Measurements from ENCODE around the gene PTTG1IP.

Gene PTTG1IP

DNA sequence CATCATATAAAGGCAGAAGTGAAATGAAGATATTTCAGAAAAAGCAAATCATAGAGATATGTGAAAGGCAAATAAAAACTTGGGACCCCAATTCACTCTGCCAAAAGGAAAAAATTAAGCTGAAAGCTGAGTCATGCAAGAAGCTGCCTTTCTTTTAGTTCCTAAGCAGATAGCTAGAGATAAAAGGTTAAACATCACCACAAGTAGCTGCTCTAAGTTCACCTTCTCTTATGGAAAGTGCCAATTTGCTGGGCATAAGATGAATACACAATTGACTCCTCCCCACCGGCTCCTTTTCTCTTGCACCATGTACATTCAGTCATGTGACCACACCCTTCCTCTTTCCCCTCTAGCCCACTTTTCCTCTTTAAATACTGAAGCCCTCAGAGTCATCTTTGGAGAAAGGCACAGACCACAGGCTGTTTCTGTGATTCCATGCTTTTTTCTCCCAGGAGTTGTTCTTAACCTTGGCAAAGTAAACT lies 50.3 kb downstream of the PTTG1IP start:
- DNase-seq (ENCODE audit: low read depth): no peak

DNA sequence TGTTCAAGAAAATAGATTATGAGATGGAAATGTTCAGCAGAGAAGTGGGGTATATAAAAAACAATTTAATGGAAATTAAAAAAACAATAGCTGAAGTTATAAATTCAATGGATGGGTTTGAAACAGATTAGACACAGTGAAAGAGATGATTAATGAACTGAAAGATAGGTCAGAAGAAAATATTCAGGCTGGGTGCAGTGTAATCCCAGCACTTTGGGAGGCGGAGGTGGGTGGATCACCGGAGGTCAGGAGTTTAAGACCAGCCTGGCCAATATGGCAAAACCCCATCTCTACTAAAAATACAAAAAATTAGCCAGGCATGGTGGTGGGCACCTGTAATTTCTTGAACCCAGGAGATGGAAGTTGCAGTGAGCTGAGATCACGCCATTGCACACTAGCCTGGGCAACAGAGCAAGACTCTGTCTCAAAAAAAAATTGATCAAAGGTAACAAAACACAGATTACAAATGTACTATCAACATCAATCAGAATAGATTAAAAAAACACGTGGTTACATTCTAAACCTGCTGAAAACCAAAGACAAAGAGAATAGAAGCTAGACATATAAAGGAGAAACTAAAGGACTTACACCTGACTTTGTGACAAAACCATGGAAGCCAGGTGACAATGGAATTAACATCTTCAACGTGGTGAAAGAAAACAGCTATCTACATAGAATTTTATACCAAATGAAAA lies 50.9 kb downstream of the PTTG1IP start:
- DNase-seq (ENCODE audit: low read depth): no peak

DNA sequence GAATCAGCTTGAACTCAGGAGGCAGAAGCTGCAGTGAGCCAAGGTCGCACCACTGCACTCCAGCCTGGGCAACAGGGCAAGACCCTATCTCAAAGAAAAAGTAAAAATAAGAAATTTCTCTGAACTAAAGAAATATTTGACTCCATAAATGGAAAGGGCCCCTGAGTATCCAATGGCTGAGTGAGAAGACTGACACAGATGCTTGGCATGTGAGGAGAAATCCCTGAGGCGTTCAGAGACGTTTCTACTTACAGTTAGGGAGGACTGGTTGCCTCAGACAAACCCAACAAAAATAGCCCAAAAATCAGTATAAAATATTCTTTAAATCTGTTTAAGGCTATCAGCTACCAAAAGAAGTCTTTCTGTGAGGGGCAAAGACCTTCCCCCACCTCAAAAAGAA lies 52.6 kb downstream of the PTTG1IP start:
- DNase-seq (ENCODE audit: low read depth): no peak

DNA sequence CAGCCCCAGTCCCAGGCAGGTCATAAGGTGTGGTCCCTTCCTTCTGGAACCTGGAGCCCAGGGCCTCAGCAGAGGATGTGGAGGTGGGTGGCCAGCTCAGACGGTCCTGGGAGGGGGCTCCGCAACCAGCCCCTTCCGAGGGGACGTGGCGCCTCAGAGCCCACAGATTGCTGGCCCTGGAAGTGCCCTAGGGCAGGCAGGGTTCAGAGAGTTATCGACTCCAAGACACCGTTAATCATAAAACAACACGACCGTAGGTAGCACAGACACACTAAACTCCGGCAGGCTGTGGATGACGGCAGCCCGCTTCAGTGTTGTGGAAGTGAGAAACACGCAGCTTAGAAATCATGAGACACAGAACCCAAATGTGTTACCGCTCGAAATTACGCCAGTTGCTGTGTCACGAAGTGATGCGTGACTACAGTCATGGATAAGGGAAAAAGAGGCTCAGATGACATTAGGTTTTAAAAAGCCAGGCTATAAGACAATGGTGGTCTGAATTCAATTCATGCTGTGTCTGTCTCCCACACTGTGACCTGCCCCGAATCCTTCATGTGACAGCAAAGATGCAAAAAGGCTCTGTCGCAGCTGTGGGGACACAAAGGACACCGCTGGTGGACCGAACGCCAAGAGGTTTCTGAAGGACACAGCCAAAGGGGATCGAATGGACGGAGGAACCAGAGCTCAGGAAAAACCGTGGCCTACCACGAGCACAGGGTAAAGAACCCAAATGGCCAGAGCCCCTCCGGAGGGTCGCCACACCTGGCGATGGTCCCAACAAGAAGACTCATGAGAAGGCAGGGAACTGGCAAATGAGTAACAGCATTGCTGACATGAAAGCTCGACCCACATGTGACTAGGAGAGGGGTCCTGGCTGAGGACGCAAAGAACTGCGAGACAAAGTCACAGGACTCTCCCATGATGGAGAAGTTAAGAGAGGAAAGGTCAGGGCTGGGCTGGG lies 53.9 kb downstream of the PTTG1IP start:
- DNase-seq (ENCODE audit: low read depth): no peak

DNA sequence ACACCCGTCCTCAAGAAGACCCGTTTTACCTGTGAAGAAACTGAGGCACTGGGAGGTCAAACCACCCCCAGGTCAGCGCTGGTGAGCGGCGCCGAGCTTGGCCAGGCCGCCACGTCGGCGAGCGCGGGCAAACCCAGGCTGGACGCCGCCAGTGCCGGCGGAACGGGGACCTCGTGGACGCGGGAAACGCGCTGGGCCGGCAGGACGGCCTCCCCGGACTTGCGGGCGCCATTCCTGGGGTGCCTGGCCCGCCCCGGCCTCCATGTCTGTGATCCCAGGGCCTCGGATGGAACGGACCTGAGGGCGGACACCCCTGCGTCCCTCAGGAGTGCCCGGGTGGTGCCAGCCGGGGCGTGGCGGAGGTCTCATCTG lies 54.9 kb downstream of the PTTG1IP start:
- no peak for DNase-seq (ENCODE audit: low read depth)

DNA sequence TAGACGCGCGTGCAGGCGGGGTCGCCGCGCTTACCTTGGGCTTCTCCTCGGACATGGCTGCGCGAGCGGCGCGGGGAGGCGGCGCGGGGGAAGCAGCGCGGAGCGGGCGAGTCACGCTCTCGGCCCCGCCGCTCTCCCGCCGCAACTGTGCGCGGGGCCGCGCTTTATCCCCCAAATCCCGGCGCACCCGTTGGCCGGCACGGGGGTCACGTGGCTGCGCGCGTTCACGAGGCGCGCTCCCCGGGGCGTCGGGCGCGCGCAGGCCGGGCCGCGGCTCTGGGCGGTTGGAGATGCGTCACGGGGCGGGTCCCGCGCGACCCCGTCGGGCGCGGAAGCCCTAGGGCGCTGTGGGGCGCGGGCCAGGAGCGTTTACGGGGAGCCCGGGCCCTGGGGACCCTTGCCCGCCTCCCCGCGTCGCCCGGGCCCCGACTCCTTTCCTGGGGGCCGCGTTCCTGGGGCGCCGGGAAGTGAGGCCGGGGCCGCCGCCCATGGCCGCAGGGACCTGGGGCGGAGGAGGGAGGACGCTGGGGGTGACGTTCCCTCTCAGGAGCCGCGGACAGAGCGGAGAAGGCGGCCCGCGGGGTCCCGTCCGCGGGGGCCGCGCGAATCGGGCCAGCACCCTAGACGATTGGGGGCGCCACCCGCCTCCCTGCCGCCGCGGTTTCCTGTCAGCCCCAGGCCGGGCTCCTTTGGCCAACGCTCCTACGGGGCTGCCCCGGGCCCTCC lies 55.4 kb downstream of the PTTG1IP start, which contains the start of gene SUMO3:
Gene SUMO3, minus strand, starts transcription at position 149 of the 726 bp plus-strand sequence. Its CDS starts 94 bp downstream, at position 55.
- peak; percentile 72 for DNase-seq (ENCODE audit: low read depth)

DNA sequence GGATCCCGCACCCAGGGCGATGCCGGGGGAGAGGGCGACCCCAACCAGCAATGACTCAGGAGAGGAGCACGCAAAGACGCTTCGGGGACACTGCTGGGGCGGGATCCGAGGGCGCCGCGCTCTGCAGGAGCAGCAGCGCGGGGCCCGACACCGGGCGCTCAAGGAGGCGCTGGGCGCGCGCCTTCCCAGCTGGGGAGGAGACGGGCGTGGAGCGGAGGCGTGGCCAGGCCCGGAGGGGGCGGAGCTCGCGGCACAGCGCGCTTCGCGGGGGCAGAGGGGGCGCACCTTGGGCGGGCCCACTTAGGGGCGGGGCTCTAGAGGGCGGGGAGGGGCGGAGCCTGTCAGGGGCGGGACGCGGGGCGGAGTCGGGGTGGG lies 56.0 kb downstream of the PTTG1IP start:
- peak; percentile 89 for DNase-seq (ENCODE audit: low read depth)

DNA sequence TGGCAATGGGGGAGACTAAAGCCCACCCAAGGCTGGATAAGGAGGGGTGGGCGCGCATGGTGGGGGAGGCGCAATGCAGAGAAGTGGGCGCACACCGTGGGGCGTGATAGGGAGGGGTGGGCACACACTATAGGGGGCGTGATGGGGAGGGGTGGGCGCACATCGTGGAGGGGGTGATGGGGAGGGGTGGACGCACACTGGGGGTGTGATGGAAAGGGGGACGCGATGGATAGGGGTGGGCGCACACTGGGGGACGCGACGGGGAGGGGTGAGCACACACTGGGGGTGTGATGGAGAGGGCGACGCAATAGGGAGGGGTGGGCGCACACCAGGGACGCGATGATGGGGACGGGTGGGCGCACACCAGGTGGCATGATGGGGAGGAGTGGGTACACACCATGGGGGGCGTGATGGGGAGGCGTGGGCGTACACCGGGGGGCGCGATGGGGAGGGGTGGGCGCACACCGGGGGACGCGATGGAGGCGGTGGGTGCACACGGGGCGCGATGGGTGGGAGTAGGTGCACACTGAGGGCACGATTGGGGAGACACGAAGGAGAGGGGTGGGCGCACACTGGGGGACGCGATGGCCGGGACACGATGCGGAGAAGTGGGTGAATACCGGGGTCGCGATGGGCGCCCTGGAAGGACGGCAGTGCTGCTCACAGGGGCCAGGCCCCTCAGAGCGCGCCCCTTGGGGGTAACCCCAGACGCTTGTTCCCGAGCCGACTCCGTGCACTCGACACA lies 56.6 kb downstream of the PTTG1IP start:
- DNase-seq (ENCODE audit: low read depth): no peak

DNA sequence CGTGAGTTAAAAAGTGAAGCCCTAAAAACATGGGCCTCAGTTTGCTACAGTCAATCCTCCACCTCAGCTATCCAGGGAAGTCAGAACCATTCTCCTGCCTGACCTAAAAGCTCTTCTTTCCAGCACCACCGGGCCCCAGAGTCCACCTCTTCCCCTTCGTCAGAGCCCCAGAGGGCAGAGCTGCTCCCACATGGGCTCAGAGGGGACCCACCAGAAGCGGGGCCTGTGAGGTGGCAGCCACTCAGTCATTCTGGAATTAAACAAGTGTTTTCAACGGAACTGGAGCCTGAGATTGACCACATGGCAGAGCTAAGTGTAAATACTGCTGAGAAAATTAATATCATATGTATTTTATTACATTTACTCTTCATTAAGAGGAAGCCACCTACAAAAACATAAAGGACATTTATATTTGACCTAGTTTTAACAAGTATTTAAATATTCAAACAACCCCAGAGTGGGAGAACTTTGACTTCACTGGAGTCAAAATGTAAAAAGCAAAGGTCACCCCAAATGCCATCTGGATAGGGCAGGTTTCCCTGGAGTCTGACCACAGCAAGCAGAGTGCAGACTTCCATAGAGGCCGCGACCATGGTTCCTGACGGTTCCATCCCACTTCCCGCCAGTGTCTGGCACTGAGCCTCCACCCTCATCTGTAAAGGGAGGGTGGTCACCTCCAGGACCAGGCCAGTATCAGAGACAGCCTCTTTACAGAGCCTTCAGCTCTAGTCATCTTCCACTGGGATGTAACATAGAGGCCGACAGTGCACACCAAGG lies 57.5 kb downstream of the PTTG1IP start:
- DNase-seq (ENCODE audit: low read depth): no peak

DNA sequence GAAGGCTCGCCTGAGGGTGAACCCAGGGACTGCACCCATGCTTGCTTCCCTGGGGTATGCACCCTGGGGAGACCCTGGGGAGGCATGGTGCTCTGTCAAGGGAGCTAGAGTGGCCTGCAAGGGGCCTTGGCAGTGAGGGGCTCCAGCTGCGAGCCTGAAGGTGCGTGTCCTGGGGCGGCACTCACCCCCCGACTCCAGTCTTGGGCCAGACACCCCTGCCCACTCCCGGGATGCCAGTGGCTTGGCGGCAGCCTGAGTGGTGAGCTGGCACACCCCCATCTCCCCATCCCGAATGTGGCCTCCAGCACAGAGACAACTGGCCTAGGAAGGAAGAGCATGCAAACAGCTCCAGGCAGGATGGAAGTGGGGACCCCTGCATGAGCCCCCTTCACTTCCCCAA lies 58.3 kb downstream of the PTTG1IP start:
- no peak for DNase-seq (ENCODE audit: low read depth)

DNA sequence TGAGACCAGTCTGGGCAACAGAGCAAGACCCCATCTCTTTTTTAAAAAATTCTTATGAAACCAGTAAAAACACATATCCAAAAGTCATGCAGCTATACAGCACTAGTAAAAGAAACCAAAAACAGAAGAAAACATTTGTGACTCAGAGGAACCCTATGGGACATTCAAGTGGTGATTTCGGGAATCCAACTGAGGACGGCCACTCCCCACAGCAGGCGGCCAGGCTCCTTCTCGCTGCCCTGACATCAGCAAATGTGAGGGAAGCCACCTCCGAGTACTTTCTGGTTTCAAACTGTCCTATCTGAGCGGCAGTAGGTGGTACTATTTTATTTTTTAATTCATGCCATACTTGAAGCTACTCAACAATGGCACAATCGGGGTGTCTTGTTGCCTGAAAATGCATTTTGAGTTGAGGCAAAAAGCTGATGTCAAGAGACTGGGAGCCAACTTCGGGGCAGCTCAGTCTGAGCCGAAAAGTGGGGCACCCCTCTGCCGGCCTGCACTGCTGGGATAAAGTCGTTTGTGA lies 58.9 kb downstream of the PTTG1IP start:
- DNase-seq (ENCODE audit: low read depth): no peak

DNA sequence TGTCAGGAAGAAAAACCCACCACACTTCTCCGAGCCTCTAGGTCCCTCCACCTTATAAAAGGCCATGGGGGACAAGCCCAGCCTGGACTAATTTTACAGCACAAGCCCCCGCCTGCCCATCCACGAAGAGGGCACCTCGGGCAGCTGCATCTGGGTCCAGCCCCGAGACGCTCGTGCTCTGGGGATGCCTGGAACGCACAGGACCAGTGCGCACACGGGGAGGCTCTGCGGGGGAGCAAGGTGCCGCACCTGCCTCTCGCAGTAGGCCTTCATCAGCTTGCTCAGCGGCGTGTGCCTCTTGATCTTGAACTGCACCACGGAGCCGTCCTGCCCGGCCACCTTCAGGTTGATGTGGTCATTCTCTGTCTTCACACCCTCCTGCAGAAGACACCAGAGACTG lies 59.8 kb downstream of the PTTG1IP start:
- DNase-seq (ENCODE audit: low read depth): no peak

DNA sequence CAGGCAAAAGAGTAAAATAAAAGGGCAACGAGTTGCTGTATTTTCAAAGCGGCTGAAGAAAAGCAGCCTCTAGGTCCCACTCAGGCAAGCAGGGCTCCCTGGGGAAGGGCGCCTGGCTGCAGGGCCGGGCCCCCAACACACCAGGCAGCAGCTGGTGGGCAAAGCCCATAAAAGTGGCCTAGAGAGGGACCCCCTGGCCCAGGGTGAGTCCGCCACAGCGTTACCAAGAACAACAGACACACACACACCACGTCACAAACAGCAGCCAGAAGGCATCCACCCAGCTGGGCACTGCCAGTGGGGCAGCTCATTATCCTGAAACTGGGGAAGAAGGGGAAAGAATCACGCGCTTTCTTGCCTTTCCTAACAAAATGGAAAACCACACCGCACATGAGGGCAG lies 60.3 kb downstream of the PTTG1IP start:
- DNase-seq (ENCODE audit: low read depth): no peak

DNA sequence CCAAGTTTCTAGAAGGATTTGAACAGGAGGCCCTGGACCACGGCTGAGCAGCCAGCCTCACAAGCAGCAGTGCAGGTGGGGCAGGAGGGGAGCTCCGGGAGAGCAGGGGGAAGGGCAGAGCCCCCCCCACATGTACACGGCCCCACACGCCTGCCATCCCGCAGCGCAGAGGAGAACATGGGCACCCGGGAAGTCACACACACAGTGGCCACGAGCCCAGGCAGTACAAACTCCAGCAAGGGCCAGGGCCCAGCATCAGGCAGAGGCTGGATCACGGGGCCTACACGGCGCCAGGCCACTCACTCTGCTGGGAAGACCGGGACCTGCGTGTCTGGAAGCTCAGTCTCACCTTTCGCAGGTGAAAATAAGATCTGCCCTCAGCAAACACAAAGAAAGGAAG lies 60.9 kb downstream of the PTTG1IP start:
- no peak for DNase-seq (ENCODE audit: low read depth)

DNA sequence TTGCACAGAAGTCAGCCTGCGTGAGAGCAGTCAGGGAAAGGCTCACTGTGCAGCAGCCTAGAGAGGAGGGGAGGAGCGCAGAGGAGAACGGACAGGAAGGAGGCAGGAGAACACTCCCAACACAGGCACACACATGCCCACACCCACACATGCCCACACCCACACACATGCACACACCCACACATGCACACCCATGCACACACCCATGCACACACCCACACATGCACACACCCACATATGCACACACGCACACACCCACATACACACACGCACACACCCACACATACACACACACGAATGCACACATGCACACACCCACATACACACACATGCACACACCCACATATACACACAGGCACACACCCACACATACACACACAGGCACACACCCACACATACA lies 62.7 kb downstream of the PTTG1IP start:
- DNase-seq (ENCODE audit: low read depth): no peak

DNA sequence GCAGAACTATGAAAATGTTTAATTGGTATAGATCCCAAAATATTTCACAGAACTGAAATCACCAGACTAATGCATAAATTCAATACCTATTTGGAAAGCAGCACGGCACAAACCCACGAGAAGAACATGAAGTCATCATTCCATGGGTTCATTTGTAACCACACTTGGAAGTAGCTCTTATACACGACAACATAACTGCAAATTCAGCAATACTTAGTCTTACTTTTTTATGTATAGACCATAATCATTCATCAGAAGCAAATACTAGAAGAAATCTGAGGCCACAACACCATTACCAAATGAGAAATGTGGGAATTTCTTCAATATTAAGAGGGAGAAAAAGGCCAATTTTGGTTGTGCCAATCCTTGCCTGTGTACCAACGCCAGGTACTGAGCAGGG lies 67.6 kb downstream of the PTTG1IP start:
- DNase-seq (ENCODE audit: low read depth): no peak

DNA sequence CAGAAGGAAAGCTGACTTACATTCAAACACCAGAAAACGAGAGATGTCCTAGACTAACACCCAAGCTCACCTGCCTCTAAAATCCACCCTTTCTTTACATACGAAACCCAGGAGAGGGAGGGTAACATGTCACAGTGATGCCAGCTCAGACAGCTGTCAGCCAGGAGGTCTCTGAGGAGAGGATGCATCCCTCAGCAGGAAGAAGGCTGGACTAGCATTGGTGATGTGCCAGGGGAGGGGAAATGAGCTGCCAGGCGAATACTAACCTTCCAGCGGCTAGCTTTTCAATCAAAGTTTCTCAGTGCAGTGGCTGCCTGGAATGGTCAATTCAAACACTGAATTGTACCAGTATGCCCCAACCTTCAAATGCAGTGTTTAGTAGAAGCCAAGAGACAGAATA lies 68.3 kb downstream of the PTTG1IP start:
- no peak for DNase-seq (ENCODE audit: low read depth)

DNA sequence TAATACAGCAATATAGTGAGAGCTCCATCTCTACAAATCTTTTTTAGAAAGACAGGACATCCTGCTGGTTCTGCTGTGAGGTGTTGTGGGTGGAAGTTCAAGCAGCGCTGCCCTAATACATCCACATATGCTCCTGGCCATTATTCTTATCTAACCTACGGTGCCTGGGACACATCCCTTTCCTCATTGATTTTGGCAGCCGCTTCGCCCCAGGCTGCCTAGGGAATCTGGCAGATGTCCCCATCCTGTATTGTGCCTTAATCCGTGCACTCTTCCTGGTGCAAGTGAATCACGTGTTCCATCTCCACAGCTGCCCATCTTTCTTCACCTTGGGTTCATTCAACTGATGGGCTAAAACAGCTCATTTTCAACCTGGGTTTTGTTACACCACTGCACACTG lies 68.7 kb downstream of the PTTG1IP start:
- no peak for DNase-seq (ENCODE audit: low read depth)

DNA sequence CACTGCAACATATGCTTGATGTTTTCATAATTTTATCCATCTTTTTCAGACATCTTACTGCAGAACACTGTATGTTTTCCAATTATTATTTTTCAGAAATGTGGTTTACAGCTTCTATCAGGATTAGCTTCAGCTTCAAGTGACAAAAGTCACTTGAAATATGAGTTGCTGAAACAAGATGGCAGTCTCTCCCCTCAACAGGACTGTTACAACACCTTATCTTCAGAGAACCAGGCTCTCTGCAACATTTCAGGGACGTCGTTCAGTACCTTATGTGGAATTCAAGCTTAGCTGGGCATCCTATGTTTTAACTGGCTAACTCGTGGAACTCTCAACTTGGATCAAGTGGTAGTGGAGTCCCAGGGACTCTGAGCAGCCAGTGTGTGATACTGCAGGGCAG lies 69.8 kb downstream of the PTTG1IP start:
- no peak for DNase-seq (ENCODE audit: low read depth)

DNA sequence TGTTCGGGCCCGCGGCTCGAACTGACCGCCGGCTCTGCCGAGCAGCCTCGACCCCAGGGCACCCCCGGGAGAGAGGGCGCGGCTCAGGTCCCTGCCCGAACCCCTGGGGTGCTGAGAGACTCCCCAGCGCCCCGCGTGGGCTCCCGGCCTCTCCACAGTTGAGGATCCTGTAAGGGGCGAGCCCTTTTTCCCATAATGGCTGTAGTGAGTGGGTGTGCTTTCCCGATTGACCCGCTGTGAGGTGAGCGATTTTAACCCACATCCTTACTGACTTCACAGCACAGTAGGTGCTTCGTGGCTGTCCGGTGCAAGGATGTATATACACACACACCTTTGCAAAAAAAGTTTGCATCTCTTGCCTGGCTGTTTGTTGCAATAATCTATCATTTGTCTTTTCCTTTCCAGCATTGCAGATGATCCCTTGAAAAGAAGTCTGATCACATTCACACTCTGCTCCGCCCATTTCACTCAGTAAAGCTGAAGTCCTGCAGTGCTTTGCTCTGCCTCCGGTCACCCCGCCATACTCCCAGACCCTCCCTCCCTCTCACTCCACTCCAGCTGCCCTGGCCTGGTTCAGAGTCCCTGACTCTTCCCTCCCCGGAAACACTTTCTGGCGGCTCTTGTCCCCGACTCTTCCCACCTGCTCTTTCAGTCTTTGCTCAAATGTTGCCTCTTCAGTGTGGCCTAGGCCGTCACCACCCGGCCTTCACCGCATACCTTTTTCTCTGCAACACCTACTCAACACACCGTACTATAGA lies 70.9 kb downstream of the PTTG1IP start:
- no peak for DNase-seq (ENCODE audit: low read depth)

Data from stimulated activated CD4-positive, alpha-beta T cell treated with anti-CD3 and anti-CD28 coated beads, Interleukin-2, amount 100 ng/mL, for 4 hours (primary cell).